DMS153 treated with DMSO at 0.1 percent for 48 hours (cell line): ENCODE results near the gene DHCR24.

Experiments
- DNase-seq: peaks from one replicate; lab custom pipeline; 2025; ENCODE audit not compliant: unreplicated experiment; lab: John Stamatoyannopoulos, UW

Gene DHCR24

GRCh38 chr1:54818461-54819194, 68.4 kb downstream of the DHCR24 start:
- no peak for DNase-seq

GRCh38 chr1:54816951-54817350, 70.0 kb downstream of the DHCR24 start:
- no peak for DNase-seq

- DNase-seq, result no peak
Observed at GRCh38 chr1:54816130-54816529, 70.9 kb downstream of the DHCR24 start.

- no peak for DNase-seq
Observed at GRCh38 chr1:54815086-54815876, 71.7 kb downstream of the DHCR24 start.

GRCh38 chr1:54814571-54814970, 72.4 kb downstream of the DHCR24 start:
- DNase-seq, result no peak

GRCh38 chr1:54814126-54814498, 72.9 kb downstream of the DHCR24 start:
- DNase-seq, result no peak

GRCh38 chr1:54813485-54814125, 73.4 kb downstream of the DHCR24 start:
- DNase-seq, result no peak

- no peak for DNase-seq
Observed at GRCh38 chr1:54812801-54813484, 74.1 kb downstream of the DHCR24 start.

- DNase-seq, result no peak
Observed at GRCh38 chr1:54811739-54812655, 75.0 kb downstream of the DHCR24 start.

- no peak for DNase-seq
Observed at GRCh38 chr1:54811066-54811465, 75.9 kb downstream of the DHCR24 start.

- peak; percentile 36 for DNase-seq
Observed at GRCh38 chr1:54810153-54810942, 76.6 kb downstream of the DHCR24 start.

- no peak for DNase-seq
Observed at GRCh38 chr1:54809496-54810074, 77.4 kb downstream of the DHCR24 start.

- no peak for DNase-seq
Observed at GRCh38 chr1:54808443-54809207, 78.4 kb downstream of the DHCR24 start.

- no peak for DNase-seq
Observed at GRCh38 chr1:54807756-54808155, 79.2 kb downstream of the DHCR24 start.

GRCh38 chr1:54806931-54807611, 79.9 kb downstream of the DHCR24 start:
- no peak for DNase-seq

- DNase-seq, result no peak
Observed at GRCh38 chr1:54805981-54806381, 81.0 kb downstream of the DHCR24 start.

- DNase-seq, result no peak
Observed at GRCh38 chr1:54805466-54805865, 81.5 kb downstream of the DHCR24 start.
